ENCODE data around the gene ADAMTS6.

ADAMTS6 gene

DNA sequence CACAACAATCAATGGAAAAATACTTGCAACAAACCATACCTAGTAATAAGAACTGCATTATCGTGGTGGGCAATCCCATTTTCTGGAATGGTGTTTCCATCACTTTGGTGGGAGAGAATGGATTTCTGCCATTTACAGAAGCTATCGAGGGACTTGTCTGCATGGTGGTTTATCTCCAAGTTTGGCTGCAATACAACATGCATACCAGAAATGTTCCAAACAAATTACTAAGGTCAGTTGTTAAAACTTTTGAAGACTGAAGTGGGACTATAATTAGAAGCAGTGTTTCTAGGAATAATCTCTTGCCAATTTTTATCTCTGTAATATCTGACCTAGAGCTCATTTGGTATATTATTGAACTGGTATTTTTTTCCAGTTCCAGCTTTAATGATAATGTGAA is 30.3 kb downstream of the ADAMTS6 start:
- DNase-seq (ENCODE audit: low read depth in 1 of 2, low spot score in 1 of 2) = no peak
- TF ChIP-seq JUND (IDR thresholded peaks at IDR 0.05; ENCODE audit: low read depth) = no peak
- in situ Hi-C loops (cut with HindIII; ENCODE audit: low pct_unique_long_range_greater_than_20kb, low sequenced_read_pairs) = no loop called here

DNA sequence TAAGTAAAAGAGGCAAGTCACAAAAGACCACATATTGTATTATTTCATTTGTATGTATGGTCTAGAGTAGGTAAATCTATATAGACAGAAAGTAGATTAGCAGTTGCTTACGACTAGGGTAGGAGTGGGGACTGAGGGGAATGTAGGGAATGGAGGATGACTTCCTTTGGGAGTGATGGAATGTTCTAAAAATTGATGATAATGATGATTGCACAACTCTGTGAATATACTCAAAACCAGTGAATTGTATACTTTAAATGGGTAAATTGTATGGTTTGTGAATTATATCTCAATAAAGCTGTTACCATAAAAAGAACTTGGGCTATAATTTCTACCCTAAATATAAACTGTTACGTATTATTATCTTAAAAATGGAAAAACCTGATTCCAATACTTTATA is 35.0 kb downstream of the ADAMTS6 start:
- TF ChIP-seq JUND (IDR thresholded peaks at IDR 0.05; ENCODE audit: low read depth) = no peak
- no peak for DNase-seq (ENCODE audit: low read depth in 1 of 2, low spot score in 1 of 2)
- in situ Hi-C loops (cut with HindIII; ENCODE audit: low pct_unique_long_range_greater_than_20kb, low sequenced_read_pairs) = no loop called here

DNA sequence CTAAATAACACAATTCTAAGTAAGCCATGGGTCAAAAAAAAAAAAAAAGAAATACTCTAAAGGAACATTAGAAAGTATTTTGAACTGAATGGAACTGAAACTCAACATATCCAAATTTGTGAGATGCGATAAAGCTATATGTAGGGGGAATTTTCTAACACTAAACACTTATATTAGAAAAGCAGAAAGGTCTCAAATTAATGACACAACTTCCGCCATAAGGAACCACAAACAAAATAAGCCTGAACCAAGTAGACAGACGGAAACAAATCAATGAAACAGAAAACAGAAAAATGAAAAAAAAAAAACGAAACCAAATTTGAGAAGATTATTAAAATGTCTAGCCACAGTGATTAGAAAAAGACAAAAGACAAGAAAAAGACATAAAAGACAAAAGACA is 39.9 kb downstream of the ADAMTS6 start:
- DNase-seq (ENCODE audit: low read depth in 1 of 2, low spot score in 1 of 2) = no peak

DNA sequence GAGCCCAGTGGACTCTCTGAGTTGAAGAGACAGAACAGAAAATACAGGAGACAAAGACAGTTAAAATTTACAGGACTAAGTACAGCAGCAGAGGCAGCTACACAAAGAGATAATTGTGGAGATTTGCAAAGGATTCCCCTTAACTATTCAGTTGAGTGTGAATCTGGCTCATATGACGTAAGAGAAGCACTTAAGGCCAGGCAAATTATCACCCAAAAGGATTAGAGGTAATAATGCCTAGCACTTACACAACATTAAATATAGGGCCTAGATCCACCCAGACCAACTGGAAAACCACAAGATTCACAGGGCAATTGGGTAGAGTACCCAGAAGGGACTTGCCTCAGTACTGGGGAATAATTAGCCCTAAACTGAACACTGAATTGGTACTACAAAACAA is 41.3 kb downstream of the ADAMTS6 start:
- no peak for TF ChIP-seq JUND (IDR thresholded peaks at IDR 0.05; ENCODE audit: low read depth)

More for the DNA sequence above, 39.9 kb downstream of the ADAMTS6 start:
- in situ Hi-C loops (cut with HindIII; ENCODE audit: low pct_unique_long_range_greater_than_20kb, low sequenced_read_pairs) = no loop called here
- TF ChIP-seq JUND (IDR thresholded peaks at IDR 0.05; ENCODE audit: low read depth) = no peak

DNA sequence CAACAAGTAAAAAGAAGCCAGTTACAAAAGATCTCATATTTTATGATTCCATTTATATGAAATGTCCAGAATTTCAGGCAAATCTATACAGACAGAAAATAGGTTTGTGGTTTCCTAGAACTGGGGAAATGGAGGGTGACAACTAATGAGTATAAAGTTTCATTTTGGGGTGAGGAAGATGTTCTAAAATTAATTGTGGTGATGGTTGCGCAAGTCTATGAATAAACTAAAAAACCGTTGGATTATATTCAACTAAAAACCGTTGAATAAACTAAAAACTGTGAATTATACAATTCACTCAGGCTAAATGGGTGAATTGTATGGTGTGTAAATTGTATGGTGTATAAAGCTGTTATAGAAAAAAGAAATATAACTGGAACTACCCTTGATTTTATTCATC is 47.6 kb downstream of the ADAMTS6 start:
- in situ Hi-C loops (cut with HindIII; ENCODE audit: low pct_unique_long_range_greater_than_20kb, low sequenced_read_pairs) = no loop called here
- TF ChIP-seq JUND (IDR thresholded peaks at IDR 0.05; ENCODE audit: low read depth) = no peak
- no peak for DNase-seq (ENCODE audit: low read depth in 1 of 2, low spot score in 1 of 2)

More for the DNA sequence above, 41.3 kb downstream of the ADAMTS6 start:
- in situ Hi-C loops (cut with HindIII; ENCODE audit: low pct_unique_long_range_greater_than_20kb, low sequenced_read_pairs) = no loop called here
- DNase-seq (ENCODE audit: low read depth in 1 of 2, low spot score in 1 of 2) = no peak

DNA sequence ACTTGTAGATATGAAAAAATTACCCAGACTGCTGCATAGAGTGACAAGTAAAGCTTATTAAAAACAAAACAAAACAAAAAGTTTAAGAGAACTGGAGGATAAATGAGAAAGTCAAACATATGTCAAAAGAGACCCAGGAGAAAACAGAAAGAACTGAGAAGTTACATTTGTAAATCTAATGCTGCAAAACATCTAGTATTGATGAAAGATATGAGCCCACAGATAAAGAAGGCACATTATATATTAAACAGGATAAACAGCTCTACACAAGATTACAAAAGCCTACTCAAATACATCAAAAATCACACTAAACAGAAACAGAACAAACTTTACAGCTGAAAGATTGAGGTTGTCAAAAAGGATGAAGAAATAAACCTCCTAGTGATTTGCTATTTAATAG is 55.1 kb downstream of the ADAMTS6 start:
- DNase-seq (ENCODE audit: low read depth in 1 of 2, low spot score in 1 of 2) = no peak
- TF ChIP-seq JUND (IDR thresholded peaks at IDR 0.05; ENCODE audit: low read depth) = no peak
- in situ Hi-C loops (cut with HindIII; ENCODE audit: low pct_unique_long_range_greater_than_20kb, low sequenced_read_pairs) = no loop called here

DNA sequence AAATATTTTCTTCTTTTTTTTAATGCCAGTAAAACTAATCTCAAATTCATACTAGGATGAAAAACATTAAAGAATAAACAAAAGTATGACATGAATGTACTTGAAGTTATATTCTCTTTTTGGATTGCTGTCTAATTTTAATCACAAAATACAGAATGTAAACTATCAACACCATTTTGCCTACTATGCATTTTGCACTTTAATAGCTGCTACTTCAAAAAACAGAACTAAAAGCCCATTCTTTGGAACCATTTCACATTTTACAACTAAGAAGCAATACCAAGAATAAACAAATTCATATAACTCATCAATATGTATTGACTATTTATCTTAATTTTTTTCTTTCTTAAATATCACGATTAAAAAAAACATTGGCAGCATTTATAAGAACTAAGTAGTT is 58.1 kb downstream of the ADAMTS6 start:
- in situ Hi-C loops (cut with HindIII; ENCODE audit: low pct_unique_long_range_greater_than_20kb, low sequenced_read_pairs) = no loop called here
- no peak for TF ChIP-seq JUND (IDR thresholded peaks at IDR 0.05; ENCODE audit: low read depth)
- no peak for DNase-seq (ENCODE audit: low read depth in 1 of 2, low spot score in 1 of 2)

DNA sequence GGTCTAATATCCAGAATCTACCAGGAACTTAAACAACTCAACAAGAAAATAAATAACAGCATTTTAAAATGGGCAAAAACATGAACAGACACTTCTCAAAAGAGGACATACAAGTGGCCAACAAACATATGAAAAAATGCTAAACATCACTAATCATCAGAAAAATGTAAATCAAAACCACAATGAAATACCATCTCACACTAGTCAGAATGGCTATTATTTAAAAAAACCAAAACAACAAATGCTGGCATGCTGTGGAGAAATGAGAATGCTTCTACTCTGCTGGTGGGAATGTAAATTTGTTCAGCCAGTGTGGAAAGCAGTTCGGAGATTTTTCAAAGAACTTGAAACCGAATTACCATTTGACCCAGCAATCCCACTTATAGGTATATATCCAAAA is 63.1 kb downstream of the ADAMTS6 start:
- no peak for TF ChIP-seq JUND (IDR thresholded peaks at IDR 0.05; ENCODE audit: low read depth)
- in situ Hi-C loops (cut with HindIII; ENCODE audit: low pct_unique_long_range_greater_than_20kb, low sequenced_read_pairs) = no loop called here
- DNase-seq (ENCODE audit: low read depth in 1 of 2, low spot score in 1 of 2) = no peak

DNA sequence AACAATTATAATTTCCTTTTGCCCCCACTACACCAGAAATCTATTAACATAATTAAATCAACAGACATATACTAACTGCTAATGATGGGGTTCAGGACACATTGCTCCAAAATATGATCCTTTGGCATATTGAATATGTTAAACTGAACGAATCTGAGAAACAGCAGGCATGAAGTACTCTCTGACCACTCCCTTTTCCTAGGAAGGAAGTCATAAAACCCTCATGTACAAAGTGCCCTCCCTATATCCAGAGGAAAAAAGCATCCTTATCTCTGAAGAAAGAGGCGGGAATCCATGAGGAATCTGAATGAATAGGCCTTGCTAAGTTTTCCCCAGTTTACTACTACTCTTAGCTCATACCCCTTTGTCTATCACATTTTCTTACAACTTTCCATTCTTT is 67.9 kb downstream of the ADAMTS6 start:
- no peak for DNase-seq (ENCODE audit: low read depth in 1 of 2, low spot score in 1 of 2)
- TF ChIP-seq JUND (IDR thresholded peaks at IDR 0.05; ENCODE audit: low read depth) = no peak
- in situ Hi-C loops (cut with HindIII; ENCODE audit: low pct_unique_long_range_greater_than_20kb, low sequenced_read_pairs) = no loop called here

DNA sequence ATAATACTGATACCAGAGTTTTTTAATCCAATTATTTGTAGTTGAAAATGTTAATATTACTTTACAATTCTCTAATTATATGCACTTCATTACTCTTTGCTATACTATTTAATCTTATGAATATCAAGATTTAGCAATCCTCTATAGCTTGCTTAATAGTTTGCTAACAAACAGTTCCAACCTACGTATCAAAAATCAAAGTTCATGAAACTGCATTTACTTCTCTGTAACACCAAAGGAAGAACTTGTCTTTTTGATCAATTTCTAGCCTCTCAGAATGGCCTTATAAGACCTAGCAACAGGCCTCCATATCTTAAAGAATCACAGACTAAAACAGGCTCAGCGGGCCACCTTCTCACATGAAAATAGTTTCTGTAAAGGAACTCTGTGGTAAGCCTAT is 68.9 kb downstream of the ADAMTS6 start:
- in situ Hi-C loops (cut with HindIII; ENCODE audit: low pct_unique_long_range_greater_than_20kb, low sequenced_read_pairs) = no loop called here
- no peak for DNase-seq (ENCODE audit: low read depth in 1 of 2, low spot score in 1 of 2)
- TF ChIP-seq JUND (IDR thresholded peaks at IDR 0.05; ENCODE audit: low read depth) = no peak

DNA sequence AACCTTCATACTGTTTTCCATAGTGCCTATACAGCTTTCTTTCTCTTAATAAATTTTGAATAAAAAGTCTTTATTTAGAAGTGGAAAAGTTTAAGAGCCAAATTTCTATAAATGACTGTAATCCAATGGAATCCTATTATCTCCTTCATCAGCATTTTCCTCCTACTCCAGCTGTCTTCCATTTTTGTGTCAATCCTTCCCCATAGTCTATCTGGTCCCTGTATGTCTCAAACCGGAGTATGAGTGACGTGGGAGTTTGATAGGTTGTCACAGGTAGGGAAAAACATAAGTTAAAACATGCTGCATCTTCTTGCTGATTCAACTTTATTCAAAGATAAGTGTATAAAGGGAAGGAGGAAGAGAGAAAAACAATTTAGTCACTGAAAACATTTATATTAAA is 70.4 kb downstream of the ADAMTS6 start:
- TF ChIP-seq JUND (IDR thresholded peaks at IDR 0.05; ENCODE audit: low read depth) = no peak
- in situ Hi-C loops (cut with HindIII; ENCODE audit: low pct_unique_long_range_greater_than_20kb, low sequenced_read_pairs) = no loop called here
- no peak for DNase-seq (ENCODE audit: low read depth in 1 of 2, low spot score in 1 of 2)

DNA sequence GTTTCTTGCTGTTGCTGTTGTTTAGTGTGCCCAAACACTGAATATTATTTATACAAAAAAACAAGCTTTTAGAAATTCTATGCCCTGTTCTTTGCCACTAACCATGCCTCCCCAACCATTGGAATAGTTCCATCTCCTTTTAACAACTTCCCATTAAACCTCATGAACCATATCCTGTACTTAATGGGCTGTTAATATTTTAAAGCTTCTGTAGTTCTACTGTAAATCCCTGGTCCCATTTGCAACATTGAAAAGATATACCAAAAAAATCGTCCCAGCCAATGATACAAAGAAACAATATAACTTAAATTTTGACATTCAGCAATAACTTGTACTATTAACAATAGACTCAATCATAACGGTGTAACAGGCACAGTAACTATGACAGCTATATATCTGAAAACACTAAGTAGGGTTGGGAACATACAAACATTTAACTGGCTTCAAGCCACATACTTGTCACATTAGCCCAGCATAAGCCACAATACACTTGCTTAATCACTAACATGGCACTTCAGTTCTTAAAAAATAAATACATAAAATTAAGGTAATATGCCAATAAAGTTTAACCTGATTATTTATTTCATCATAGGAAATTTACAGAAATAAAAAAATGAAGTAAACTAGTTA is 86.1 kb downstream of the ADAMTS6 start:
- no peak for TF ChIP-seq JUND (IDR thresholded peaks at IDR 0.05; ENCODE audit: low read depth)
- in situ Hi-C loops (cut with HindIII; ENCODE audit: low pct_unique_long_range_greater_than_20kb, low sequenced_read_pairs) = no loop called here
- DNase-seq (ENCODE audit: low read depth in 1 of 2, low spot score in 1 of 2) = no peak

DNA sequence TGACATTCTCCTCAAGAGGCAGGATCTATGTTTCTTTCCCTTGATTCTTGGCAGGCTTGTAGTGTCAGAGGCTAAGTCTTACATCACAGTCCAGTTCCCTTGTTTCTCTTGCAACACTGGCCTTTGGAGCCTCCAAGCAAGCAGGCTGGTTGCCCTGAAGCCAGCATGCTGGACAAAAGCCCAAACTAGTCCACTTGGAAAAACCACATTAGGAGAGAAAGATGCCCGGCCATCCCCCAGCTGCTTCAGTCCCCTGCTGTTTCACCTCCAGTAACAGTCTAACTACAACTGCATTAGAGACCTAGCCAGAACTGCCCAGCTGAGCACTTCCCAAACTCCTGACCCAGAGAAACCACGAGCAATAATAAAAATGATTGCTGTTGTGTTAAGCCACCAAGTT is 87.6 kb downstream of the ADAMTS6 start:
- no peak for DNase-seq (ENCODE audit: low read depth in 1 of 2, low spot score in 1 of 2)
- TF ChIP-seq JUND (IDR thresholded peaks at IDR 0.05; ENCODE audit: low read depth) = no peak
- in situ Hi-C loops (cut with HindIII; ENCODE audit: low pct_unique_long_range_greater_than_20kb, low sequenced_read_pairs) = no loop called here

DNA sequence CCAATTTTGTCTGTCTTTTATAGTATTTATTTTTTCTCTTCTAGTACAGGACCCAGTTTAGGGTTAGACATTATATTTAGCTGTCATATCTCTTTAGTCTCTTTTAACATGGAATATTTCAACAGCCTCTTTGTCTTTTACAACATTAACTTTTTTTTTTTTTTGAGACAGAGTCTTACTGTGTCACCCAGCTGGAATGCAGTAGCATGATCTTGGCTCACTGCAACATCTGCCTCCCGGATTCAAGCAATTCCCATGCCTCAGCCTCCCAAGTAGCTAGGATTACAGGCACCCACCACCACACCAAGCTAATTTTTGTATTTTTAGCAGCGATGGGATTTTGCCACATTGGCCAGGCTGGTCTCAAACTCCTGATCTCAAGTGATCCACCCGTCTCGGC is 90.1 kb downstream of the ADAMTS6 start:
- in situ Hi-C loops (cut with HindIII; ENCODE audit: low pct_unique_long_range_greater_than_20kb, low sequenced_read_pairs) = no loop called here
- TF ChIP-seq JUND (IDR thresholded peaks at IDR 0.05; ENCODE audit: low read depth) = no peak
- DNase-seq (ENCODE audit: low read depth in 1 of 2, low spot score in 1 of 2) = no peak

All from T47D (cell line).